HEK293 (cell line): ENCODE measurements around the gene DYNC2I2.

Source experiments
- CTCF ChIA-PET: fragments of 350-600 bp; formaldehyde crosslinking; extraction: SDS; loops from one replicate; lab custom pipeline; 2021; ENCODE audit warnings: antibody characterized with exemption; lab: Yijun Ruan, JAX
- POLR2A ChIA-PET: fragments of 300-600 bp; formaldehyde crosslinking; extraction: SDS; loops from one replicate; lab custom pipeline; 2020; ENCODE audit warnings: antibody characterized with exemption, inconsistent platforms; lab: Yijun Ruan, JAX
- H3K27ac ChIP-seq: fragments of 200-500 bp; sonication (Bioruptor generic); 2 replicates; pipeline ENCODE4 v1.5.1; 2014; ENCODE audit warnings: low read depth, low read length, control low read depth, inconsistent platforms; ENCODE audit errors: extremely low read depth
- H3K36me3 ChIP-seq, 2 experiments: fragments of 200-500 bp in 1 of 2; sonication (Bioruptor generic) in 1 of 2; 1 replicate in 1 of 2; 2 replicates in 1 of 2; pipeline ENCODE4 v1.5.1; 2014 to 2017; ENCODE audit warnings: inconsistent platforms in 2 of 2, low read length in 2 of 2; ENCODE audit not compliant: control insufficient read depth in 2 of 2, insufficient read depth in 1 of 2
- H3K4me1 ChIP-seq: fragments of 200-500 bp; sonication (Bioruptor generic); 2 replicates; pipeline ENCODE4 v1.5.1; 2014; ENCODE audit warnings: mild to moderate bottlenecking, low read length, inconsistent platforms; ENCODE audit not compliant: control insufficient read depth, insufficient read depth
- H3K4me3 ChIP-seq: 2 replicates; pipeline ENCODE4 v1.5.1; 2011; ENCODE audit warnings: low read depth, mild to moderate bottlenecking, control low read depth, low read length, moderate library complexity
- H3K9me3 ChIP-seq: fragments of 200-500 bp; sonication (Bioruptor generic); 2 replicates; pipeline ENCODE4 v1.5.1; 2014; ENCODE audit warnings: low read depth, low read length, inconsistent platforms; ENCODE audit not compliant: control insufficient read depth, insufficient read depth
- GLIS1 ChIP-seq: fragments of 450-650 bp; formaldehyde crosslinking; IDR thresholded peaks from 2 replicates; pipeline ENCODE4 v1.5.1; 2016; ENCODE audit warnings: missing biosample characterization, missing genetic modification characterization
- IKZF3 ChIP-seq: fragments of 450-650 bp; IDR thresholded peaks from 2 replicates; pipeline ENCODE4 v1.5.0; 2018; ENCODE audit warnings: missing biosample characterization, mild to moderate bottlenecking, missing genetic modification characterization, moderate library complexity
- KLF8 ChIP-seq: fragments of 450-650 bp; formaldehyde crosslinking; IDR thresholded peaks from 2 replicates; pipeline ENCODE4 v1.5.1; 2016; ENCODE audit warnings: missing biosample characterization, missing genetic modification characterization
- MZF1 ChIP-seq: fragments of 450-650 bp; formaldehyde crosslinking; IDR thresholded peaks from 2 replicates; pipeline ENCODE4 v1.5.1; 2017; ENCODE audit warnings: missing biosample characterization, missing genetic modification characterization, borderline replicate concordance
- REST ChIP-seq: fragments of 450-650 bp; formaldehyde crosslinking; IDR thresholded peaks from 2 replicates; pipeline ENCODE4 v1.5.1; 2016; ENCODE audit warnings: missing biosample characterization, missing genetic modification characterization
- SP3 ChIP-seq: fragments of 450-650 bp; formaldehyde crosslinking; IDR thresholded peaks from 2 replicates; pipeline ENCODE4 v1.5.1; 2016; ENCODE audit warnings: missing biosample characterization, missing genetic modification characterization
- ZBTB10 ChIP-seq: fragments of 450-650 bp; formaldehyde crosslinking; IDR thresholded peaks from 2 replicates; pipeline ENCODE4 v1.5.1; 2016; ENCODE audit warnings: missing biosample characterization, missing genetic modification characterization
- ZEB2 ChIP-seq: fragments of 450-650 bp; formaldehyde crosslinking; IDR thresholded peaks from 2 replicates; pipeline ENCODE4 v1.5.1; 2016; ENCODE audit warnings: missing biosample characterization, missing genetic modification characterization
- ZNF133 ChIP-seq: fragments of 450-650 bp; formaldehyde crosslinking; IDR thresholded peaks from 2 replicates; pipeline ENCODE4 v1.5.1; 2016; ENCODE audit warnings: missing biosample characterization, missing genetic modification characterization
- ZNF266 ChIP-seq: fragments of 450-650 bp; formaldehyde crosslinking; IDR thresholded peaks from 2 replicates; pipeline ENCODE4 v1.5.1; 2016; ENCODE audit warnings: missing biosample characterization, missing genetic modification characterization, low read depth
- ZNF354C ChIP-seq: fragments of 450-650 bp; formaldehyde crosslinking; IDR thresholded peaks from 2 replicates; pipeline ENCODE4 v1.5.1; 2016; ENCODE audit warnings: missing biosample characterization, missing genetic modification characterization, low read depth, borderline replicate concordance
- ZNF423 ChIP-seq: fragments of 450-650 bp; formaldehyde crosslinking; IDR thresholded peaks from 2 replicates; pipeline ENCODE4 v1.5.1; 2016; ENCODE audit warnings: missing biosample characterization, missing genetic modification characterization
- ZNF571 ChIP-seq: fragments of 450-650 bp; formaldehyde crosslinking; IDR thresholded peaks from 2 replicates; pipeline ENCODE4 v1.5.0; 2017; ENCODE audit warnings: missing biosample characterization, missing genetic modification characterization
- ZNF621 ChIP-seq: fragments of 450-650 bp; formaldehyde crosslinking; IDR thresholded peaks from 2 replicates; pipeline ENCODE4 v1.5.1; 2017; ENCODE audit warnings: missing biosample characterization, missing genetic modification characterization
- ZNF664 ChIP-seq: fragments of 450-650 bp; formaldehyde crosslinking; IDR thresholded peaks from 2 replicates; pipeline ENCODE4 v1.5.1; 2016; ENCODE audit warnings: missing biosample characterization, missing genetic modification characterization
- ZNF670 ChIP-seq: fragments of 450-650 bp; formaldehyde crosslinking; IDR thresholded peaks from 2 replicates; pipeline ENCODE4 v1.5.1; 2016; ENCODE audit warnings: missing biosample characterization, missing genetic modification characterization, low read depth
- ZNF677 ChIP-seq: fragments of 450-650 bp; IDR thresholded peaks from 2 replicates; pipeline ENCODE4 v1.5.0; 2018; ENCODE audit warnings: missing biosample characterization, mild to moderate bottlenecking, missing genetic modification characterization, moderate library complexity
- ZNF791 ChIP-seq: fragments of 450-650 bp; formaldehyde crosslinking; IDR thresholded peaks from 2 replicates; pipeline ENCODE4 v1.5.1; 2016; ENCODE audit warnings: missing biosample characterization, missing genetic modification characterization
- ZSCAN5A ChIP-seq: fragments of 450-650 bp; formaldehyde crosslinking; IDR thresholded peaks from 2 replicates; pipeline ENCODE4 v1.5.1; 2016; ENCODE audit warnings: missing biosample characterization, missing genetic modification characterization

DYNC2I2 gene

GRCh38 chr9:128688501-128689292 is 32.0 kb upstream of the DYNC2I2 start, which contains the start of gene SET (continued):
- TF ChIP-seq ZBTB10 (tag by site-specific recombination) (peak; percentile 97), GLIS1 (tag by site-specific recombination) (peak; percentile 31), ZNF571 (tag by site-specific recombination) (no peak), ZNF354C (tag by site-specific recombination) (no peak), ZNF423 (tag by site-specific recombination) (0 out of 2 replicates have a peak, but pooled peaks have one; percentile 31), KLF8 (tag by site-specific recombination) (peak; percentile 19; the same call in 1 of the 2 replicates), MZF1 (no peak), ZEB2 (tag by site-specific recombination) (peak; percentile 75), ZNF670 (tag by site-specific recombination) (no peak), REST (tag by site-specific recombination) (no peak), ZNF791 (tag by site-specific recombination) (no peak)

GRCh38 chr9:128687453-128687852 is 30.8 kb upstream of the DYNC2I2 start:
- Histone ChIP-seq H3K36me3 (peaks cover 5 to 24% of the 10 kb centered on the region in 2 experiments), H3K9me3 (no peaks in the 10 kb centered on the region), H3K27ac (no peak overlapping the region), H3K4me1 (no peaks in the 10 kb centered on the region), H3K4me3 (no peak overlapping the region)
- ChIA-PET POLR2A (interaction anchor here (0.7 to 1.0 kb wide), 3 partner anchors 21 to 1825 kb away, joined by 7 to 10 read pairs (median 8); no protein-coding TSS in a partner anchor), CTCF (interaction anchor here (0.5 to 2.2 kb wide), 2 partner anchors 13 to 231 kb away, joined by 3 to 4 read pairs; no protein-coding TSS in a partner anchor)
- TF ChIP-seq IKZF3 (tag by site-specific recombination), result no peak
- TF ChIP-seq ZNF664, result no peak
- no peak for TF ChIP-seq SP3 (tag by site-specific recombination)
- TF ChIP-seq ZSCAN5A (tag by site-specific recombination), result no peak
- TF ChIP-seq ZNF266, result no peak
- no peak for TF ChIP-seq ZNF670 (tag by site-specific recombination)
- no peak for TF ChIP-seq ZNF133
- no peak for TF ChIP-seq ZNF677
- no peak for TF ChIP-seq ZNF621 (tag by site-specific recombination)
